CD4-positive, alpha-beta T cell treated with Interleukin-2 at 100 ng/mL for 4 hours (primary cell): ENCODE measurements around the gene DDRGK1.
A peak's percentile ranks its signal among the peaks of the same experiment; 100 is the strongest.
"Not testable (repeated sequence)": the region's sequence is repeated elsewhere in the genome, so short reads cannot be mapped to it uniquely, and the experiment has no call there.

ENCODE experiments used
- DNase-seq: peaks from one replicate; pipeline ENCODE4 v3.0.0-alpha.2; 2020; ENCODE audit warnings: low spot score

The DDRGK1 gene

DNA sequence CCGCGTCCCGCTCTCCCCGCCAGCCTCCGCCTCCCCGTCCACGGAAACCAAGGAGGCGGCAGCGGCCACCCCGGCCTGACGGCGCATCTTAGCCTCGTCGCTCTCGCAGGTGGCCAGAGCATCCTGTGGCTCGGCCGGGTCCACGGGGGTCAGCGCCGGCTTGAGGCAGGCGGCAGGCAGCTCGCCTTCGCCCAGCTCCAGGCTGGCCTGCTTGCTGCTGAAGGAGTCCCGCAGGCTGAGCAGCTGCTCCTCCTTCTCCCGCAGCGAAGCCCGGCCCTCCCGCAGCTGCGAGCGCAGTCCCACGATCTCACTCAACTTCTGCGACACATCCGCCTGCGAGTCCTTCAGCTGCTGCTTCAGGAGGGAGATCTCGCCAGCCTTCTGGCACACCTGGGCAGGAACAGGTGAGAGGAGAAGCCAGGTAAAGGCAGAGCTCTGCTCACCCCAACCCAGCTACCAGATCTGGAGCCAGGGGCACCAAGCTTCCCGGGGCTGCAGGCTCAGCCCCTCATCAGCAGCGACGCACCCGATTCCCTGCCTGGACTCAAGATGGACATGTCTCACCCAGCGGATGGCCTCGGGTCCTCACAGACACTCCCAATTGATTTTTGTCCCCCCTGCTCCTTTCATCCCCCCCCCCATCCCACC is 39.6 kb downstream of the DDRGK1 start:
- no peak for DNase-seq

DNA sequence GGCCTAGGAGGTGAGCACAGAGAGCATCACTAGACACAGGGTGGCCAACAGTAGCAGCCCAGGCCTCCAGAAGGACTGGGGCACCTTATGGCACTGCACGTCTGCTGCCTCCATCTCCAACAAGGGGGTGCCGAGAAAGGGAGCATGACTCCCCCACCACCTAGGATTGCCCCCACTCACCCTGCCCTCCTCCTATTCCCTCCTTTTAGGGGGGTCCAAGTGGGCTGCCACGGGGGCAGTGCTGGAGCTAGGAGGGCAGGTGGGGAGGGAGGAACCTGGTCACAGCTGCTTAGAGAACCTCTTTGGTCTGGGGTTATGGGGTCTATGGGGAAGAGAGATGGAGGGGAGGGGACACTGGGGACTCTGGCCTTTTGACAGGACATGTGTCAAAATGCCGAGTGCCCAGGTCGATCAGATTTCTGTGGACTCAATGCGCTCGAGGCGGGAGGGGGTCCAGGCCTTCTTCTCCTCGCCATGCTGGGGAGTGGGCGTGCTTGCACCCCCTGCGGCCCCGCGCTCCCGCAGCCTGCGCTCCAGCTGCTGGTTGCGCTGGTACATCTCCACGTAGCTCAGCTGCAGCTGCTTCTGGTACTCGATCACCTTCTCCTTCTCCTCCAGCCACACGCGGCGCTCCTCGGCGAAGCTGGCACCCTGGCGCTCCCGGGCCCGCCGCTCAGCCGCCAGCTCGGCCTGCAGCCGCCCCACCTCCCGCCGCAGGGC is 40.3 kb downstream of the DDRGK1 start:
- DNase-seq: no peak

DNA sequence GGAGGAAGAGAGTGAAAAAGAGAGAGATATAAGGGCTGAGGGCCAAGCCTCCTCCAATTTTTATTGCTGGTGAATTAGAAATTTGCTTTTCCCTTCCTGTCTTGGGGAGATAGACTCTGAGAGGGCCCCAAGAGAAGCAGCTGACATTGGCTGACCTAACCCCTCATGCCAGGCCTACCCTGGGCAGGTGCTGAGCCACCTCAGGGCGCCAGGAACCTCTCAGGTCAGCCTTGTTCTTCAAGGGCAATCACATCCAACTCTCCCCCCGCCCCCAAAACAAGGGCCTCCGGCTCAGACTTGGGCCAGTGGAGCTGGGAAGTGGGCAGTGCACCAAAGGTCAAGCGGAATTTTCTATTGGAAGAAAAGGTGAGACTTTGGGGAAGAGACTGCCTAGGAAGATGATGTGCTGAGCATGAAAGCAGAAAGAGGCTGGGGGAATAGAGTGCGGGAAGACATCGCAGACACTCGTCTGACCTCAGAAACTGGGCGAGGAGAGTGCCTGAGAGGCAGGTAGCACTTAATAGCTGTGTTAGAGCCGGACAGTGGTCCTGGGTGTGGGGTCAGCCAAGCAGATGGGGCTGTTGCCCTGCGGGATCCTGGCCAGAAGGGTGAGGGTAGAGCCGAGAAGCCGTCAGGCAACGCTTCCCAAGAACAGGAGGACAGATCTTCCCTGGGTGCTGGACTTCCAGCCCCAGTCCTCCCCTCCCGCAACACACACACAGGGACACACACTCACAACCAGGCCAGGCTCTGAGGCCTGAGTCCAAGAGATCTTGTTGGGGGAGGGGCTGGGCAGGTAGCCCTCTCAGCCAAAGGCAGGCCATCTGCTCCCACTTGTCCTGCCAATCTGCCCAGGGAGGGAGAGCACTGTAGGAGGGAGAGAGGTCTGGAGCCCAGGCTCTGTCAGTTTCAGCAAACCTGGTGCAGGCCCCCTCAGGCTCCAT is 41.1 kb downstream of the DDRGK1 start:
- no peak for DNase-seq

DNA sequence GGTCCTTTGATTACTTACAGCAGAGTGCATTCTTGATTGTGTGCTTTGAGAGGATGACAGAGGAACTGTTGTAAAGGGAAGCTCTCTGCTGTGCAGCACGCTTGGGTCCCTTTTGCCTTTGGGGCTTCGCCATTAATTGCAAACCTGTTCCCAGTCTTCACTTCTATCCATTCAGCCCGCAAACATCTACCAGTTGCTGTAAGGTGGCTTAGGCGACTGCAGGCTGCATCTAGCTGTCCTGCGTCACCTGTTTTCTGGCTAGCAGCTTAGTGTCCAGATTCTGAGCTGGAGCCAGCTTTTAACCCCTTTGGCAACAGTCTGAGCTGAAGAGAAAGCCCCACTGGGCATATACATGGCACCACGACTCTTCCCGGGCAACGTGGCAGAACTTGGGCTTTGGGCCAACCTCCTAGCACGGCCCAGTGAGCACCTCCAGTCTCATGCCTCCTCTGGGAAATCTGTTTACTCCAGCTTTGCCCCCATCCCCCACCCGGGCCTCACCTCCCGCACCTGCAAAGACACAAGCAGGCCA is 42.3 kb downstream of the DDRGK1 start:
- DNase-seq: no peak

DNA sequence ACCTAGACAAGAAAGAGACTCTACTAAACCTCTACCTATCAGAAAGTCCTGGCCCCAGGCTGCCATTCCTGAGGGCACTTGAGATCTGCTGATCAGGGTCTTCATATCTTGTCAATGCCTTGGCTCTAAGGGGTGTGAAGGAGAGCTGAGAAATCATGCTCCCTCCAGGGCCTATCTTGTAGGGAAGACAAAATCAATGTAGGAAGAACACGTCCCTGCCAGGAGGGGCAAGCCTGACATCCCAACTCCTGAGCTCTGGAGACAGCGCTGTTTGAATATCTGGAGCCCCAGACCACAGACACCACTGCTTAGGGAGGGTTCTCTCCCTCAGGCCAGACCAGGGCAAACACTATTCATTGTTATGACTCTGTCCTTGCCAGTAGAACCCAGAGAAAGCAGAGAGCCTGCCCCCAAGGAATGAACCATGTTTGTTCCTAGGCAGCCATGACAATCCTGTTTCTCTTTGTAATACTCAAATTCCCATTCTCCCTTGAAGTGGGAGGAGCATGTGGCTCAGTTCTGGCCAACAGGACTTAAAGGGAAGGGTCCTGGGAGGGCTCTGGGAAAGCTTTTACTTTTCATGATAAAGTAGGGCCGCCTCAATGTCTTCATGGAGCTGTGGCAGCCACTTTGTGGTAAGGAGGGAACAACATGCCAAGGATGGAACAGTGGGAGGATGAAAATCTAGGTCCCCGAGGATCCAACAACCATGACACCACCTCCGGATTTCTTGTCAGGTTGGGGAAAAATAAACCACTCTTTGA is 43.0 kb downstream of the DDRGK1 start:
- no peak for DNase-seq

DNA sequence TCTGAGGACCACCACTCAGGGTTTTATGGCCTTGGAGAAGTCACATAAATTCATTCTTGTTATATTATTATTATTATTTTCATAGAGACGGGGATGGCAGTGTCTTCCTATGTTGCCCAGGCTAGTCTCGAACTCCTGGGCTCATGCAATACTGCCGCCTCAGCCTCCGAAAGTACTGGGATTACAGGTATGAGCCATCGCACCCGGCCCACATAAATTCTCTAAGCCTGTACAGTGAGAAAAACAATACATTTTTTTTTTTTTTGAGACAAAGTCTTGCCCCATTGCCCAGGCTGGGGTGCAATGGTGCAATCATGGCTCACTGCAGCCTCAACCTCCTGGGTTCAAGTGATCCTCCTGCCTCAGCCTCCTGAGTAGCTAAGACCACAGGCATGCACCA is 44.1 kb downstream of the DDRGK1 start:
- DNase-seq: no peak

DNA sequence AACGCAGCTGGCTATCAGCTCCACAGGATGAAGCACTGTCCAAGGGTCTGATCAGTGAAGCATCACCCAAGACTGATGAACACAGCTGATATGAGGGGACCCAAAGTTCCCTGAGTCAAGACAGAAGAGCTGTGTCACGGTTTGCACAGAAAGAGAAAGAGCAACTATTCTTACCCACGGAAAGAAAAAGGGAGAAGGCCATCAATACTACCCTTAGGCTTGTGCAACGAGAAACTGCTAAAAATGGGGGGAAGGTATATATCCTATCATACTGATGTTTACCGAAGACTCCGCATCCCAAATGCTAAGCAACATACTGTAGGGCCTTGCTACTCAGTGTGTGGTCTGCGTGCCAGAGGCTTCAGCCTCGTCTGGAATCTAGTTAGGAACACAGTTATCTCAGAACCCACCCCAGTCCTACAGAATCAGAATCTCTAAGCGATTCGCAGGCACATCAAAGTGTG is 45.5 kb downstream of the DDRGK1 start:
- DNase-seq: no peak

DNA sequence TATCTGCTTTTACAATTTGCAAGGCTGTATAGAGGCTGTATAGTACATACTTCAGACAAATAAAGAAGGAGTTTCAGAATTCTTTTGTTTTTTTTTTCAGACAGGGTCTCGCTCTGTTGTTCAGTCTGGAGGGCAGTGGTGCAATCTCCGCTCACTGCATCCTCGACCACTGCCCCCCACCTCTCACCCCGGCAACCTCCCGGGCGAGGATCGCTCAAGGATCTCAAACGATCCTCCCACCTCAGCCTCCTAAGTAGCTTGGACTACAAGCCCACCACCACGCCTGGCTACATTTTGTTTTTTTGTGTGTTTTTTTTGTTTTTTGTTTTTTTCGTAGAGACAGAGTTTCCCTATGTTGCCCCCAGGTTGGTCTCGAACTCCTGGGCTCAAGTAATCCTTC is 46.7 kb downstream of the DDRGK1 start:
- DNase-seq: no peak

DNA sequence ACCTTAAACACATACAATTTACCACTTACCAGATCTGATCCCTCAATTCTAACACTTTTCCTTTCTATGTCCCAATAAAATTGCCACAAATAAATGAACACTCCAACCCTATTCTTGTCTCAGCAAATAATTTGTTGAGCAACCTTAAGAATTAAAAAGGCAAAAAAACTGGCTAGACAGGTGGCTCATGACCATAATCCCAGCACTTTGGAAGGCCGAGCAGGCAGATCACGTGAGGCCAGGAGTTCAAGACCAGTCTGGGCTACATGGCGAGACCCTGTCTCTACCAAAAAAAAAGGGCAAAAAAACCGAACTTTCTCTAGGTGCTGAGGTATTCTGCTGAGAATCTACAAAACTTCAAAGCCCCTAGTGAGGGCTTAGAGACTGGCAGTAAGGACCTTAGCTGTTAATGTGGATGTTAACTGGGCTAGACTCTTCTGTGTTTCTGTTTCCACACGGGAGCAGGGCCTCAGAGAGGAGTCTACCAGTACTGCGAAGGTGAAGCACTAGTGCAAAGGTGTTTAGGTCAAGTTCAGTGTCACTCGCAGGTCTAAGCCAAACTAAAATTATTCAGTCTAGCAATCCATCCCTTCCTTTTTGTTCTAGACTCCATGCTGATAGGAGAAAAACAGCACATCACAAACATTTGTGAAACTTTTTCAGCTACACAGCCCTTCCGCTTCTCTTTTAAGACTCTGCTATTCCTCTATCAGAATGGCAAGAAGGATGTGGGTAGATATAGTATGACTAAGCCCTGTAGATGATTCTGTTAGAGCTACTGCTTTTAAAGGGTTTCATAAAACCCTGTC is 47.5 kb downstream of the DDRGK1 start:
- DNase-seq: peak; percentile 65

DNA sequence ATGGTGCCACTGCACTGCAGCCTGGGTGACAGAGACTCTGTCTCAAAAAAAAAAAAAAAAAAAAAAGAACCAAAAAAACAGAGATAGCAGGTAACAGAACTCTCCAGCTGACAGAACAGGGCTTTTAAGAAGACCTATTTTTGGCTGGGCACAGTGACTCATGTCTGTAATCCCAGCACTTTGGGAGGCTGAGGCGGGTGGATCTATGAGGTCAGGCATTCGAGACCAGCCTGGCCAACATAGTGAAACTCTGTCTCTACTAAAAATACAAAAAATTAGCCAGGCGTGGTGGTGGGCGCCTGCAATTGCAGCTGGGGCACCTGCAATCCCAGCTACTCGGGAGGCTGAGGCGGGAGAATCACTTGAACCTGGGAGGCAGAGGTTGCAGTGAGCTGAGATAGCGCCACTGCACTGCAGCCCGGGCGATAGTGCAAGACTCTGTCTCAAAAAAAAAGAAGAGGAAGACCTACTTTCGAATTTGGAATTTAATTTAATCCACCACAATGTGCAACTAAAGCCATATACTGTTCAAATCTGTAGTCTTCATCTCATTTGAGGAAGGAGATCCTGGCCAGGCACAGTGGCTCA is 52.3 kb downstream of the DDRGK1 start:
- not testable (repeated sequence) for DNase-seq

DNA sequence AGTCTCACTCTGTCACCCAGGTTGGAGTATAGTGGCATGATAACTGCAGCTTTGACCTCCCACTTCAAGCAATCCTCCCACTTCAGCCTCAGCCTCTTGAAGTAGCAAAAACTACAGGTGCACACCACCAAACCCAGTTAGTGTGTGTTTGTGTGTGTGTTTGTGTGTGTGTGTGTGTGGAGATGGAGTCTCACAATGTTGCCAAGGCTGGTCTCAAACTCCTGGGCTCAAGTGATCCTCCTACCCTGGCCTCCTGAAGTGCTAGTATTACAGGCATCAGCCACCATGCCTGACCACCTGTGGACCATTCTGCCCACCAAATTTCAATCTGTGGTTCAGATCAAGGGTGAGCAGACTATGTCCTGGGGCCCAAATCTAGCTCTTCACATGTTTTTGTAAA is 53.6 kb downstream of the DDRGK1 start:
- DNase-seq: no peak

DNA sequence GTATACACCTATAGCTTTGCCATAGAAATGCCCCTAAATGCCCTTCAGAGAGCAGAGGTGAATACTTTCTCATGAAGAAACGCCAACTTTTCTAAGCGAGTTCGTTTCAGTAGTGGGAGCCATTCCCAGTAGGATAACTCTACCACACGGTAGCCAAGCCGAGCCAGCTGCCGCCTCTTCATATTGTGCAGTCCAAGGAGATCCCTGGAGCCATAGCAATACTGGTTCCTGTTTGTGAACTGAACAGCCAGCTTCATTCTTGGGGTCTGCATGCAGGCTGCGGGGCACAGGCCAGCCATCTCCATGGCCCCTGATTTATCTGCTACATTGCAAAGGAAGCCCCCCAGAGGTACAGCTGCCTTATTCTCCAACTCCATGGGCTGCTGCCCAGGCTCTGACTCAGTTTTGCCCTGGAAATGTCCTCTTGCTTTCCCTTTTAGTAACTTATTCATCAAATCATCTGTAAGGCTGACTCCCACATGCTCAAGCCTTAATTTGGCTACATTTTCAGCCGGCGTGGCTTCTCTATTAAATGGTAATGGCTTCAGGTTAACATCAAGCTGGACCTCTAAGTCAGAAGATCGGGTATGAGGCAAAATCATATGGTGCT is 57.6 kb downstream of the DDRGK1 start:
- no peak for DNase-seq

DNA sequence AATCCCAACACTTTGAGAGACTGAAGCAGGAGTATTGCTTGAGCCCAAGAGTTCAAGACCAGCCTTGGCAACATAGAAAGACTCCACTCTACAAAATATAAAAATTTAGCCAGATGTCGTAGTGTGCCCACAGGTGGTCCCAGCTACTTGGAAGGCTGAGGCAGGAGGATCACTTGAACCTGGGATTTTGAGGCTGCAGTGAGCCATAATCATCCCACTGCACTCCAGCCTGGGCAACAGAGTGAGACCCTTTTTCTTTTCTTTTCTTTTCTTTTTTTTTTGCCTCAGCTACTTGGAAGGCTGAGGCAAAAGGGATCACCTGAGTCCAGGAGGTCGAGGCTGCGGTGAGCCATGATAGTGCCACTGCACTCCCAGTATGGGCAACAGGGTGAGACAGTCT is 62.7 kb downstream of the DDRGK1 start:
- DNase-seq: no peak
